ENCODE results near the gene RPS18. TPM values are rescaled to one million over a fixed set of nuclear protein-coding genes. Genes with fewer than 3 reads are reported as not detected.

Gene RPS18
- total and polyA plus RNA-seq, 2 of the 13 experiments (the other 11 are each of a cell fraction or from before 2014, with no cell fraction given): 3,896 to 5,806 TPM

- no peak; the same call in 1 of the 2 replicates for TF ChIP-seq TIGD3 (CRISPR knock-in tag; IDR thresholded peaks at IDR 0.05; ENCODE audit: borderline replicate concordance)
- no peak for TF ChIP-seq KLF12 (CRISPR knock-in tag; IDR thresholded peaks at IDR 0.05; ENCODE audit: borderline replicate concordance)
- 0 out of 2 replicates have a peak, but pooled peaks have one; percentile 6 for TF ChIP-seq FOXO1 (CRISPR knock-in tag; IDR thresholded peaks at IDR 0.05)
- TF ChIP-seq ZNF224 (CRISPR knock-in tag; IDR thresholded peaks at IDR 0.05): 0 out of 2 replicates have a peak, but pooled peaks have one; percentile 43
- no peak for TF ChIP-seq NR1H2 (CRISPR knock-in tag; IDR thresholded peaks at IDR 0.05; ENCODE audit: borderline replicate concordance, low read depth)
- 0 out of 2 replicates have a peak, but pooled peaks have one; percentile 40 for TF ChIP-seq POGK (CRISPR knock-in tag; conservative IDR thresholded peaks at IDR 0.05)
- peak; percentile 89 for TF ChIP-seq KAT7 (CRISPR knock-in tag; IDR thresholded peaks at IDR 0.05; ENCODE audit: borderline replicate concordance)
- 0 out of 2 replicates have a peak, but pooled peaks have one; percentile 61 for TF ChIP-seq LRRFIP1 (CRISPR knock-in tag; conservative IDR thresholded peaks at IDR 0.05)
- TF ChIP-seq POGZ (CRISPR knock-in tag; IDR thresholded peaks at IDR 0.05): no peak
- TF ChIP-seq FOXC1 (CRISPR knock-in tag; IDR thresholded peaks at IDR 0.05; ENCODE audit: borderline replicate concordance): 0 out of 2 replicates have a peak, but pooled peaks have one; percentile 16
- TF ChIP-seq ERF (CRISPR knock-in tag; IDR thresholded peaks at IDR 0.05): peak; percentile 14; the same call in 1 of the 2 replicates
- 0 out of 2 replicates have a peak, but pooled peaks have one; percentile 5 for TF ChIP-seq ZNF350 (CRISPR knock-in tag; IDR thresholded peaks at IDR 0.05; ENCODE audit: borderline replicate concordance, low read depth)
- TF ChIP-seq GABPB1 (CRISPR knock-in tag; IDR thresholded peaks at IDR 0.05): peak; percentile 67; the same call in 1 of the 2 replicates
- peak; percentile 28; the same call in 1 of the 2 replicates for TF ChIP-seq KDM5B (CRISPR knock-in tag; IDR thresholded peaks at IDR 0.05; ENCODE audit: borderline replicate concordance)
- TF ChIP-seq ZNF296 (CRISPR knock-in tag; conservative IDR thresholded peaks at IDR 0.05): no peak
- TF ChIP-seq ZNF792 (CRISPR knock-in tag; IDR thresholded peaks at IDR 0.05): peak; percentile 17; the same call in 1 of the 2 replicates
- peak; percentile 73 for TF ChIP-seq ARID4A (CRISPR knock-in tag; IDR thresholded peaks at IDR 0.05; ENCODE audit: borderline replicate concordance)
- TF ChIP-seq ZNF282 (IDR thresholded peaks at IDR 0.05; ENCODE audit: partially characterized antibody): no peak
- TF ChIP-seq HMGA1 (CRISPR knock-in tag; conservative IDR thresholded peaks at IDR 0.05): no peak
Measured at GRCh38 chr6:33313709-33314514, 42.0 kb downstream of the RPS18 start, which contains the start of gene TAPBP (continued).

All from HepG2 (cell line).